K562 (cell line): ENCODE measurements around the gene PGBD4. TPM values are rescaled to one million over a fixed set of nuclear protein-coding genes. Genes with fewer than 3 reads are reported as not detected.

Experiments used
- ATAC-seq: fragments of 200-7000 bp; cut with Tn5 transposase; 3 replicates; pipeline ENCODE4 v1.9.1; 2020; ENCODE audit warnings: moderate library complexity
- BruUV-seq: library from RNA; stranded (reverse); fragments of 400-500 nt; replicated peaks from 2 replicates; lab custom pipeline; 2021; lab: Mats Ljungman, UMichigan
- CTCF ChIA-PET: fragments of 300-600 bp; formaldehyde crosslinking; extraction: SDS; loops from one replicate; lab custom pipeline; 2021; ENCODE audit warnings: low intra/inter-chr PET ratio; lab: Yijun Ruan, JAX
- POLR2A ChIA-PET: fragments of 300-600, 350-650 bp; sonication (Branson Sonifier 250); formaldehyde crosslinking; extraction: SDS; loops from one replicate; lab custom pipeline; 2021; ENCODE audit warnings: antibody characterized with exemption, inconsistent platforms; lab: Yijun Ruan, JAX
- DNase-seq, 4 experiments: peaks; one replicate each; pipeline versions ENCODE4 v3.0.0 to v3.0.0-alpha.2; 2011 to 2018; ENCODE audit warnings: low spot score in 3 of 4, mixed read lengths in 3 of 4; ENCODE audit errors: extremely low read depth in 1 of 4
- FAIRE-seq: peaks from 2 replicates; lab custom pipeline; 2011; peaks lifted over from hg19 to GRCh38; lab: Jason Lieb, UNC
- H2AFZ ChIP-seq: 2 replicates; pipeline ENCODE4 v1.6.0; 2011; ENCODE audit warnings: low read depth, low read length, control low read depth, inconsistent platforms
- H3K27ac ChIP-seq: fragments of 200-600 bp; 3 replicates; pipeline ENCODE4 v1.8.0; 2011; ENCODE audit warnings: low read depth, mild to moderate bottlenecking, control low read depth, inconsistent platforms, low read length, moderate library complexity, mixed read lengths; ENCODE audit errors: extremely low read depth
- H3K27me3 ChIP-seq, 2 experiments: fragments of 300-600 bp in 1 of 2; 2 replicates in 1 of 2; 3 replicates in 1 of 2; pipeline versions ENCODE4 v1.6.0 to v1.8.0; 2011; ENCODE audit warnings: inconsistent platforms in 2 of 2, low read length in 2 of 2, mild to moderate bottlenecking in 1 of 2, mixed read lengths in 1 of 2, moderate library complexity in 1 of 2; ENCODE audit not compliant: control insufficient read depth in 2 of 2, insufficient read depth in 2 of 2
- H3K36me3 ChIP-seq: fragments of 300-600 bp; 3 replicates; pipeline ENCODE4 v1.8.0; 2011; ENCODE audit warnings: mild to moderate bottlenecking, low read length, inconsistent platforms; ENCODE audit not compliant: control insufficient read depth, insufficient read depth
- H3K4me1 ChIP-seq, 2 experiments: fragments of 200-600 bp in 1 of 2; replicated peaks in 1 of 2; 2 replicates in 1 of 2; 3 replicates in 1 of 2; pipeline versions ENCODE4 v1.5.1 to v1.8.0; 2011; ENCODE audit warnings: inconsistent platforms in 2 of 2, low read length in 2 of 2, mild to moderate bottlenecking in 1 of 2, mixed read lengths in 1 of 2, moderate library complexity in 1 of 2; ENCODE audit not compliant: control insufficient read depth in 2 of 2, insufficient read depth in 2 of 2
- H3K4me2 ChIP-seq: 2 replicates; pipeline ENCODE4 v1.6.1; 2011; ENCODE audit warnings: low read length, control low read depth, inconsistent platforms, mixed read lengths; ENCODE audit not compliant: insufficient read depth
- H3K4me3 ChIP-seq: fragments of 200-600 bp; sonication (generic), shearing (Covaris generic); 2 replicates; pipeline ENCODE4 v1.5.1; 2016; ENCODE audit warnings: control low read depth, inconsistent platforms
- H3K79me2 ChIP-seq: fragments of 200-600 bp; 3 replicates; pipeline ENCODE4 v1.8.0; 2011; ENCODE audit warnings: low read length, inconsistent platforms; ENCODE audit not compliant: control insufficient read depth, insufficient read depth
- H3K9ac ChIP-seq, 2 experiments: 2 replicates each; pipeline versions ENCODE4 v1.6.0 to v1.6.1; 2011; ENCODE audit warnings: low read depth in 2 of 2, low read length in 2 of 2, control low read depth in 1 of 2, inconsistent platforms in 1 of 2, mild to moderate bottlenecking in 1 of 2, mixed read lengths in 1 of 2; ENCODE audit not compliant: insufficient read depth in 1 of 2
- H3K9me1 ChIP-seq: one replicate; pipeline ENCODE4 v1.6.0; 2011; ENCODE audit warnings: inconsistent platforms, mild to moderate bottlenecking, low read length, moderate library complexity; ENCODE audit not compliant: control insufficient read depth, insufficient read depth
- H3K9me3 ChIP-seq: replicated peaks from 2 replicates; pipeline ENCODE4 v1.5.1; 2011; ENCODE audit warnings: low read depth, low read length, inconsistent platforms; ENCODE audit not compliant: control insufficient read depth, insufficient read depth
- H4K20me1 ChIP-seq: replicated peaks from 2 replicates; pipeline ENCODE4 v1.6.1; 2011; ENCODE audit warnings: low read length, inconsistent platforms, mixed read lengths; ENCODE audit not compliant: control insufficient read depth, insufficient read depth
- CBFA2T3 ChIP-seq: fragments of 450-650 bp; IDR thresholded peaks from 2 replicates; pipeline ENCODE4 v1.6.1; 2017
- CBX2 ChIP-seq: fragments of 200-600 bp; sonication (generic); IDR thresholded peaks from one replicate; pipeline ENCODE4 v1.6.1; 2012; ENCODE audit warnings: mild to moderate bottlenecking, low read length, inconsistent platforms; ENCODE audit not compliant: insufficient read depth, poor library complexity, severe bottlenecking
- CHD2 ChIP-seq: IDR thresholded peaks from 2 replicates; pipeline ENCODE4 v1.6.1; 2011; ENCODE audit warnings: low read depth, low read length
- HCFC1 ChIP-seq: IDR thresholded peaks from 2 replicates; pipeline ENCODE4 v1.6.1; 2012; ENCODE audit warnings: low read depth, low read length, improper control_type of control experiment
- MBD2 ChIP-seq: sonication (generic); IDR thresholded peaks from 2 replicates; pipeline ENCODE4 v1.6.1; 2016; ENCODE audit warnings: low read depth, borderline replicate concordance
- MCM3 ChIP-seq: fragments of 450-650 bp; IDR thresholded peaks from 2 replicates; pipeline ENCODE4 v1.6.1; 2016
- MXI1 ChIP-seq: IDR thresholded peaks from 2 replicates; pipeline ENCODE4 v1.6.1; 2011; ENCODE audit warnings: low read depth, mild to moderate bottlenecking, improper control_type of control experiment, low read length
- POLR3A ChIP-seq: IDR thresholded peaks from 2 replicates; pipeline ENCODE4 v1.6.1; 2011; ENCODE audit warnings: borderline replicate concordance, mild to moderate bottlenecking, moderate library complexity; ENCODE audit not compliant: insufficient read length, insufficient read depth; ENCODE audit errors: extremely low read depth
- POLR3G ChIP-seq: IDR thresholded peaks from 2 replicates; pipeline ENCODE4 v1.6.1; 2011; ENCODE audit not compliant: insufficient read length, insufficient replicate concordance; ENCODE audit errors: extremely low read depth
- SOX6 ChIP-seq: fragments of 450-650 bp; IDR thresholded peaks from 2 replicates; pipeline ENCODE4 v1.6.1; 2014; ENCODE audit warnings: mild to moderate bottlenecking
- XRCC4 ChIP-seq: IDR thresholded peaks from one replicate; pipeline ENCODE4 v1.6.1; 2011; ENCODE audit not compliant: insufficient read depth, insufficient read length; ENCODE audit errors: extremely low read depth
- ZBTB17 ChIP-seq: fragments of 450-650 bp; formaldehyde crosslinking; IDR thresholded peaks from 2 replicates; pipeline ENCODE4 v1.4.0; 2020; ENCODE audit warnings: mild to moderate bottlenecking
- ZBTB7A ChIP-seq: IDR thresholded peaks from 2 replicates; pipeline ENCODE4 v1.6.1; 2011; ENCODE audit warnings: low read depth, mild to moderate bottlenecking, low read length, moderate library complexity, borderline replicate concordance; ENCODE audit not compliant: control insufficient read depth
- ZNF239 ChIP-seq: fragments of 250-450 bp; sonication (Bioruptor Pico); IDR thresholded peaks from 2 replicates; pipeline ENCODE4 v1.4.0; 2020; ENCODE audit warnings: mild to moderate bottlenecking
- ZNF644 ChIP-seq: fragments of 200-800 bp; sonication (Bioruptor generic); IDR thresholded peaks from 2 replicates; pipeline ENCODE4 v1.6.1; 2016; ENCODE audit warnings: low read depth, missing genetic modification characterization, missing compliant biosample characterization
- WGBS: fragments of 100-300 bp; shearing (Covaris generic); methylation state at CpG from one replicate; pipeline ENCODE4 v1.1.6; 2016; ENCODE audit warnings: low coverage, mixed read lengths; ENCODE audit not compliant: insufficient coverage; ENCODE audit errors: missing lambda C conversion rate; 5-methylcytosine and 5-hydroxymethylcytosine counted together
- in situ Hi-C: fragments of 300-500 bp; cut with MboI; formaldehyde crosslinking; loops from 4 replicates; pipeline ENCODE4 v1.15.0; 2018; ENCODE audit warnings: inconsistent platforms, mixed read lengths
- intact Hi-C: fragments of 100-400 bp; cut with micrococcal nuclease; formaldehyde crosslinking; loops from 2 replicates; pipeline ENCODE4 v1.14.2; 2022
- polyA plus RNA-seq, 8 experiments: library from polyadenylated mRNA; depleted of rRNA in 4 of 8; stranded (reverse) in 5 of 8; unstranded in 3 of 8; fragments of >200 nt; fragmentation: Nextera tagmentation in 2 of 8; fragmentation: Illumina TruSeq in 1 of 8; extraction: Ambion mirVana in 2 of 8; extraction: Trizol in 1 of 8; gene quantifications; 2 replicates each; pipeline versions ENCODE4 v1.2.1 to v1.2.3, GENCODE V29; 2011 to 2014; ENCODE audit warnings: inconsistent platforms in 1 of 8, missing spikeins in 1 of 8
- total RNA-seq, 7 experiments: library from RNA; depleted of rRNA in 6 of 7; stranded (reverse); fragments of >200 nt in 6 of 7; fragmentation: Illumina TruSeq in 2 of 7; extraction: Trizol in 2 of 7; gene quantifications; 2 replicates each; pipeline versions ENCODE4 v1.2.1 to v1.2.3, GENCODE V29; 2011 to 2021; ENCODE audit warnings: low replicate concordance in 1 of 7
- TF ChIP-seq, protein P1 (sequence below): fragments of 450-650 bp; formaldehyde crosslinking; IDR thresholded peaks from 2 replicates; pipeline ENCODE4 v1.4.0; 2020; ENCODE audit warnings: mild to moderate bottlenecking, moderate library complexity
- TF ChIP-seq, protein P2 (sequence below), 2 experiments: fragments of 450-650 bp in 1 of 2; sonication (generic) in 1 of 2; formaldehyde crosslinking; conservative IDR thresholded peaks; 2 replicates each; pipeline versions ENCODE4 v1.4.0 to v1.8.1; 2020 to 2022; ENCODE audit warnings: mild to moderate bottlenecking in 1 of 2, missing genetic modification reagents in 1 of 2

Gene PGBD4
- total and polyA plus RNA-seq, 9 of the 15 experiments (the other 6 are each of a cell fraction or from before 2014, with no cell fraction given), result 2.1 to 4.9 (median 2.7) TPM

DNA sequence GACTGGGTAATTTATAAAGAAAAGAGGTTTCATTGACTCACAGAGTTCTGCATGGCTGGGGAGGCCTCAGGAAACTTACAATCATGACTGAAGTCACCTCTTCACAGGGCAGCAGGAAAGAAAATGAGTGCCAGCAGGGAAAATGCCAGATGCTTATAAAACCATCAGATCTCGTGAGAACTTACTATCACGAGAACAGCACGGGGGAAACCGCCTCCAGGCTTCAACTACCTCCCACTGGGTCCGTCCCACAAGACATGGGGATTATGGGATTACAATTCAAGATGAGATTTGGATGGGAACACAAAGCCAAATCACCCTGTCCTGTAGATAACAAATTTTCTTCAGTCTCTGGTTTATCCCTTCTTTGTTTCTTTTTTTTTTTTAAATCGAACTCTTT, 31.9 kb upstream of the PGBD4 start:
- Histone ChIP-seq H3K9me3 (no peaks in the 10 kb centered on the region), H2AFZ (no peak overlapping the region), H3K4me3 (no peak overlapping the region), H3K27me3 (peaks cover 0 to 3% of the 10 kb centered on the region in 2 experiments; a peak in 1 of 5 replicates), H4K20me1 (no peaks in the 10 kb centered on the region), H3K36me3 (no peaks in the 10 kb centered on the region), H3K27ac (no peak overlapping the region), H3K4me2 (no peak overlapping the region), H3K9me1 (no peaks in the 10 kb centered on the region), H3K79me2 (no peaks in the 10 kb centered on the region), H3K4me1 (no peaks in the 10 kb centered on the region), H3K9ac (no peak overlapping the region)
- intact Hi-C loops, result no loop called here
- TF ChIP-seq ZBTB7A (no peak), CBX2 (no peak), CHD2 (peak; percentile 85)
- DNase-seq (peak in 1 of 4 experiments; percentile 14), FAIRE-seq (no peak), ATAC-seq (peak; percentile 72)
- in situ Hi-C loops, result no loop called here
- ChIA-PET CTCF (no interaction called here), POLR2A (no interaction called here)
- no TSS peak for BruUV-seq
- WGBS, result 5% methylated on average over 6 of the region's 6 CpGs

DNA sequence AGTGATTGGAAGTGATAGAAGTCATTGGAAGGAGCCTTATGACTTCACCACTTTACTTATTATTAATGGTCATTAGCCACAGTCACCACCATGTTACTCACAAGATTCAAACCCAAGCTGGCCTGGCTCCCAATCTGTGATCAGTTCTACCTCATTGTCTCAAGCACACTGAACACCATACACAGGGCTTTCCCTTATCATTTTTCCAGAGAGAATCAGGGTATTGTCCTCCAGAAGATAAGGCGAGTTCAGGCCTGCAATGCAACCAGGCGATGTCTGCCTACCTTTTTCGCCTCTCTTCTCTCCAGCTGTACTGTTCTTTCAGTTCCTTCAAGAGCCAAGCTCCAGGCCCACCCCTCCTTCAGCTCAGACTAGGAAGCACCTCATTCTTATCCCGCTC, 25.1 kb upstream of the PGBD4 start:
- no peak overlapping the region for H3K4me3 ChIP-seq
- TF ChIP-seq SOX6 (peak; percentile 78), XRCC4 (no peak), HCFC1 (no peak), MXI1 (no peak), POLR3G (no peak), MBD2 (no peak), POLR3A (no peak), ZNF644 (no peak), MCM3 (no peak), CBFA2T3 (peak; percentile 53), ZNF239 (CRISPR knock-in tag) (no peak), ZBTB17 (no peak)
- TF ChIP-seq, protein P1, sequence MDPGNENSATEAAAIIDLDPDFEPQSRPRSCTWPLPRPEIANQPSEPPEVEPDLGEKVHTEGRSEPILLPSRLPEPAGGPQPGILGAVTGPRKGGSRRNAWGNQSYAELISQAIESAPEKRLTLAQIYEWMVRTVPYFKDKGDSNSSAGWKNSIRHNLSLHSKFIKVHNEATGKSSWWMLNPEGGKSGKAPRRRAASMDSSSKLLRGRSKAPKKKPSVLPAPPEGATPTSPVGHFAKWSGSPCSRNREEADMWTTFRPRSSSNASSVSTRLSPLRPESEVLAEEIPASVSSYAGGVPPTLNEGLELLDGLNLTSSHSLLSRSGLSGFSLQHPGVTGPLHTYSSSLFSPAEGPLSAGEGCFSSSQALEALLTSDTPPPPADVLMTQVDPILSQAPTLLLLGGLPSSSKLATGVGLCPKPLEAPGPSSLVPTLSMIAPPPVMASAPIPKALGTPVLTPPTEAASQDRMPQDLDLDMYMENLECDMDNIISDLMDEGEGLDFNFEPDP (CRISPR knock-in tag), result no peak
- TF ChIP-seq, protein P2, sequence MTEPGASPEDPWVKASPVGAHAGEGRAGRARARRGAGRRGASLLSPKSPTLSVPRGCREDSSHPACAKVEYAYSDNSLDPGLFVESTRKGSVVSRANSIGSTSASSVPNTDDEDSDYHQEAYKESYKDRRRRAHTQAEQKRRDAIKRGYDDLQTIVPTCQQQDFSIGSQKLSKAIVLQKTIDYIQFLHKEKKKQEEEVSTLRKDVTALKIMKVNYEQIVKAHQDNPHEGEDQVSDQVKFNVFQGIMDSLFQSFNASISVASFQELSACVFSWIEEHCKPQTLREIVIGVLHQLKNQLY (CRISPR knock-in tag; conservative IDR thresholded peaks at IDR 0.05), result no peak

More for the DNA sequence above, 25.1 kb upstream of the PGBD4 start:
- 28% methylated on average over 4 of the region's 4 CpGs for WGBS
- peak in 1 of 4 experiments; percentile 11 for DNase-seq
- Histone ChIP-seq H3K79me2 (no peaks in the 10 kb centered on the region), H4K20me1 (no peaks in the 10 kb centered on the region), H2AFZ (no peak overlapping the region), H3K9ac (no peak overlapping the region), H3K4me1 (peaks cover 0 to 9% of the 10 kb centered on the region in 2 experiments; a peak in 3 of 5 replicates), H3K9me1 (no peaks in the 10 kb centered on the region), H3K4me2 (no peak overlapping the region), H3K27me3 (no peaks in the 10 kb centered on the region), H3K36me3 (no peaks in the 10 kb centered on the region), H3K9me3 (no peaks in the 10 kb centered on the region), H3K27ac (no peak overlapping the region)
- no peak for FAIRE-seq
- CTCF ChIA-PET, result no interaction called here
- POLR2A ChIA-PET, result no interaction called here
- in situ Hi-C loops, result no loop called here
- ATAC-seq, result no peak; the same call in 2 of the 3 replicates
- intact Hi-C loops, result no loop called here
- BruUV-seq, result no TSS peak
